IPS-18a (cell line): ENCODE data around the gene EFNB1.
A peak's percentile ranks its signal among the peaks of the same experiment; 100 is the strongest.

ENCODE experiments used
- H3K27ac ChIP-seq: one replicate; pipeline ENCODE4 v1.5.1; 2013; ENCODE audit warnings: low read length
- H3K27me3 ChIP-seq: one replicate; pipeline ENCODE4 v1.6.1; 2013; ENCODE audit warnings: mild to moderate bottlenecking, low read length; ENCODE audit not compliant: control insufficient read depth, insufficient read depth
- H3K36me3 ChIP-seq: one replicate; pipeline ENCODE4 v1.6.1; 2013; ENCODE audit warnings: low read depth, low read length; ENCODE audit not compliant: control insufficient read depth
- H3K4me1 ChIP-seq: one replicate; pipeline ENCODE4 v1.6.1; 2013; ENCODE audit warnings: low read depth, low read length; ENCODE audit not compliant: control insufficient read depth
- H3K4me3 ChIP-seq: one replicate; pipeline ENCODE4 v1.5.1; 2013; ENCODE audit warnings: low read length
- H3K9ac ChIP-seq: one replicate; pipeline ENCODE4 v1.6.1; 2013; ENCODE audit warnings: mild to moderate bottlenecking, low read length, moderate library complexity
- H3K9me3 ChIP-seq: one replicate; pipeline ENCODE4 v1.6.1; 2013; ENCODE audit warnings: low read depth, low read length; ENCODE audit not compliant: control insufficient read depth

Gene EFNB1

DNA sequence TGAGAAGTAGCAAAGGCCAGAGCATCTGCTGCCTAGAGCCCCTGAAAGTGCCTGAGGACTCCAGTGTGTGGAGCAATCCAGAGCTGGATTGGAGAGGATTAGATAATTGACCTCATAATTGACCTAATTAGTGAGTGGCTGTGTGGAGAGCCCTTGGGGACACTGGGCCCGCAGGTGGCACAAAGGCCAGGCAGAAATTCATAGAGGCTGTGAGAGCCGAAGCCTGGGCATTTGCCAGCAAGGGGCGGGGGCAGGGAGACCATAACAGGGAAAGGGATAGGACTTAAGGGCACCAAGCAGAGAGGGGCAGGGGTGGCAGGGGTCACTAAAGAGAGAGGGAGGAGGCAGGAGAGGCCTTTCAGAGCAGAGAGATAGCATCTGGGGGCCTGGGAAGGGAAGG is 45.3 kb downstream of the EFNB1 start:
- no peak overlapping the region for H3K9ac ChIP-seq
- H3K4me3 ChIP-seq: no peak overlapping the region
- no peak overlapping the region for H3K27ac ChIP-seq
- peaks cover 5% of the 10 kb centered on the region for H3K4me1 ChIP-seq
- no peaks in the 10 kb centered on the region for H3K36me3 ChIP-seq
- H3K27me3 ChIP-seq: no peaks in the 10 kb centered on the region
- H3K9me3 ChIP-seq: no peaks in the 10 kb centered on the region

DNA sequence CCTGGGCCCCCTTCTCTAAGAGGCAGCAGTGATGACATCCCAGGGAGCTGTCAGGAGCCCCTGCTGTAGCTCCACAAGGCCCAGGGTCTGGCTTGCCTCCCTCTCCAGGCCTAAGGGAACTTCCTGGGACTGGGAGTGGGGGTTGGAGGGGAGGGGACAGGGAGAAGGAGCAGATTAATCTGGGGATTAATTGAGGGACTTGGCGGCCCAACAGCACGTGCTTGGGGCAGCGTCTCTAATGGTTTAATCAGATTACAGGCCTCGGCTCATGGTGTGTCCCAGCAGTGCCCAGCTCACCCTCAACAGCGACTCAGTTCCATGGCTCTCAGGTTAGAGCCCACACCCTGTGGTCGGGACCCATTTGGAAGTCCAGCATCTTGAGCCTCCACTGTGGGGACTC is 47.9 kb downstream of the EFNB1 start:
- no peak overlapping the region for H3K9ac ChIP-seq
- no peaks in the 10 kb centered on the region for H3K36me3 ChIP-seq
- peaks cover 22% of the 10 kb centered on the region for H3K4me1 ChIP-seq
- no peak overlapping the region for H3K27ac ChIP-seq
- no peaks in the 10 kb centered on the region for H3K9me3 ChIP-seq
- no peak overlapping the region for H3K4me3 ChIP-seq
- H3K27me3 ChIP-seq: no peaks in the 10 kb centered on the region

DNA sequence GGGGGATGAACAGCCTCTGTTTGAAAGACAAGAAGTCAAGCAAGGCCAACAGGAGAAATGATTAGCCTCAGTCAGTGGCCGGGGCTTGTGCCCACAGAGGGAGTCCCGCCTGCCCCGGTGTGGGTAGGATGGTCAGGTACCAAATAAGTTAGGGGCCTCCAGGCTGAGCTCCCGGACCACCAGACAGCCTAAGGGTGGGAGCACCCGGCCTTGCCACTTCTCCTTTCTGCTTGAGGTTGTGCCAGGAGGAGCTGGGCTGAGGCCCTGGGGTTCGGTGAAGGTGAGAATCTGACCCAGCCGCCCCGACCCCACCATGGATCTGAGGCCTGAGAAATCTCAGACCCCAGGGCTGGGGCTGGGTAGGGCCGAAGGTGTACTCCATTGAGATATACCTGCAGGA is 48.8 kb downstream of the EFNB1 start:
- Histone ChIP-seq H3K9ac (no peak overlapping the region), H3K27ac (no peak overlapping the region), H3K4me3 (no peak overlapping the region), H3K4me1 (peaks cover 25% of the 10 kb centered on the region), H3K36me3 (no peaks in the 10 kb centered on the region), H3K27me3 (peaks cover 6% of the 10 kb centered on the region), H3K9me3 (no peaks in the 10 kb centered on the region)

DNA sequence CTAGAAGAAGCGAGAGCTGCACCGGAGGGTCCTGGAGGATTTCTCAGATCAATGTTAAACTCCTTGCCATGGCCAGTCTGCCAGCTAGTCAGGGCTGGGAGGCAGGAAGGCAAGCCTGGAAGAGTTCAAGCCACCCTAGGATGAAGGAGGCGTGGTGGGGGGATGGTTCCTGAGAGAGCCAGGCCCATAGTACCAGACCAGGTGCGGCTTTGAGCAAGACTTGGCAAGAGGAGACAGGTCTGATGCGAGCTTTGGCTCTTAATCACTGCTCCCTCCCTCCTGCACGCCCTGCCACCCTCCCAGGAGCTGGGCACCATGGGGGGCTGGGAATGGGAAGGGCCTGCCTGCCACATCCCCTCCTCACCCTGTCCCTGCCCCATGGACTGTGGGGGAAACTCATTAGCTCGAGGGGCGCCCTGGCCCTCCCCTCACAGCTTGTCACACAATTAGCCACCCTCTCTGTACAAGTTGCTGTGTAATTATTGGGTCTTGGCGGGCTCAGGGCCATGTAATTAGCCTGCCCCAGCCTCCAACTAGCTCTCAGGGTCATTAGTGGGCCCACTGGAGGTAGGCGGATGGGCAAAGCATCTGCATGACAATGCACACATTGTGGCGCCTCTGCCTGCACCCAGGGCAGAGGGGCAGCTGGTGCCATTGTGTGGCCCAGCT is 50.3 kb downstream of the EFNB1 start:
- peaks cover 7% of the 10 kb centered on the region for H3K27me3 ChIP-seq
- H3K36me3 ChIP-seq: no peaks in the 10 kb centered on the region
- no peak overlapping the region for H3K27ac ChIP-seq
- peaks cover 30% of the 10 kb centered on the region for H3K4me1 ChIP-seq
- no peak overlapping the region for H3K4me3 ChIP-seq
- no peaks in the 10 kb centered on the region for H3K9me3 ChIP-seq
- H3K9ac ChIP-seq: no peak overlapping the region

DNA sequence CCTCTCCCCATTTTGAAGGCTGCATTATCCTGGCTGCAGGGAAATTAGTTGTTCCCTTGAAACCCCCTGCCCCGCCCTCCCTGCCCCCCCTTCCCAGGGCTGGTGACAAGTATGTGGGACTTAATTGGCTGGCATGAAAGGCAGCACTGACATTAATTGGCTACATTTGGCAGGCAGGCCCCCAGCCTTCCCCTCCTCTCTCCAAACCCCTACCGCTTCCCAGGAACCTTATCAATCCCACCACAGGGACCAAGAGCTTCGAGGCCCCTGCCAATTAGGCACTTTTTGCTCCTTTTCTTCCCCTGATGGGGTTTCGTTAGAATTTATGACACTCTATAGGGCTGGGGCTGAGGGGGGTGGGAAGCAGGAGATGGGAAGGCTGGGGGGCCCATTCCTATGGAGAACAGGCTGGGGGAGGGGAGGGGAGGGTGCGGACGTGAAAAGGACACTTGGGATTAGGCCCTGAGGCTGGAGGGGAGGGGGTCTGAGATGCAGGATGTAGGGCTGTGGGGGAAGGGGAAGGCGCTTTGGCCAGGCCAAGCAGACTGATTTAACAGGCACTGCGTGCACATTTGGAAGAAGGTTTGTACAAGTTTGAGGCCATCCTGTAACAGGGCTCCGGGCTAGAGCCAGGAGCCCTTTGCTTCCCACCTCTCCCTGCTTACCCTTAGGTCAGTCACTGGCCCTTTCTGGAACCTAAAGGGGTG is 52.2 kb downstream of the EFNB1 start:
- Histone ChIP-seq H3K4me1 (peaks cover 32% of the 10 kb centered on the region), H3K4me3 (peak overlapping the region; percentile 1), H3K9ac (no peak overlapping the region), H3K27me3 (peaks cover 7% of the 10 kb centered on the region), H3K27ac (no peak overlapping the region), H3K36me3 (no peaks in the 10 kb centered on the region), H3K9me3 (no peaks in the 10 kb centered on the region)

DNA sequence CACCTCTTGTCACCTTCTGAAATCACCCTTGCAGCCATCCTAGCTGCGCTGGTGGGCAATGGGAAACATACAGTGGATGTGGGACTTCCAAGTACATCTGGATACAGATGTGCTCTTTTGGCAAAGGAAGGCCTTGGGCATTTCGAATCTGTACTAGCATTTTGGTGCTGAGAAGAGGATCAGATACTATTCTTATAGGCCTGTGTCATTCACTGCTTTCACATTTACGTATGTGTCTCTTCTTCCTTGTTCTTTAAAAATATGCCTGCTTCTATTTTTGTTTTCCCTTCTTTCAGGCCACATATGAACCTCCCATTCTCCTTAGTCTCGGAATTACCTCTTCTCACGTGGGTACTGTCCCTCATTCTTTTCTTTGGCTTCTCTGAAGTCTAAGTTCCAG is 53.1 kb downstream of the EFNB1 start:
- Histone ChIP-seq H3K27ac (no peak overlapping the region), H3K4me3 (no peak overlapping the region), H3K36me3 (no peaks in the 10 kb centered on the region), H3K27me3 (peaks cover 7% of the 10 kb centered on the region), H3K9me3 (no peaks in the 10 kb centered on the region), H3K4me1 (peaks cover 32% of the 10 kb centered on the region), H3K9ac (no peak overlapping the region)

DNA sequence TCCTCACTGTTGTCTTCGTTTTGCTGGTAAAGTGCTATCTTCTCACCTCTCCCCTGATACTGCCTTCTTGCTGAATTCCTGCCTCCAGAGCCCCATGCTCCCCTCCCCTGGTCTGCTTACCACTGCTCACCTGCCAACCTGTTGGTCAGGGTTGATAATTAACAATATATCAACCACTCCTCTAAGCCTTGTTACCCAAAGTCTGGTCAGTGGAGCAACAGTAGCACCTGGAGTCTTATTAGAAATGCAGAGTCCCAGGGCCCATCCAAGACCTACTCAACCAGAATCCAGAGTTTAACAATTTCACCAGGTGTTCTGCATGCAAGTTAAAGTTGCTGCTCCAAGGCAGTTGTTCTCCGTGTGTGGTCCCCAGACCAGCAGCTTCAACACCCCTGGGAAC is 55.0 kb downstream of the EFNB1 start:
- Histone ChIP-seq H3K9me3 (no peaks in the 10 kb centered on the region), H3K27me3 (peaks cover 7% of the 10 kb centered on the region), H3K36me3 (no peaks in the 10 kb centered on the region), H3K4me3 (no peak overlapping the region), H3K4me1 (peaks cover 29% of the 10 kb centered on the region), H3K9ac (no peak overlapping the region), H3K27ac (no peak overlapping the region)

DNA sequence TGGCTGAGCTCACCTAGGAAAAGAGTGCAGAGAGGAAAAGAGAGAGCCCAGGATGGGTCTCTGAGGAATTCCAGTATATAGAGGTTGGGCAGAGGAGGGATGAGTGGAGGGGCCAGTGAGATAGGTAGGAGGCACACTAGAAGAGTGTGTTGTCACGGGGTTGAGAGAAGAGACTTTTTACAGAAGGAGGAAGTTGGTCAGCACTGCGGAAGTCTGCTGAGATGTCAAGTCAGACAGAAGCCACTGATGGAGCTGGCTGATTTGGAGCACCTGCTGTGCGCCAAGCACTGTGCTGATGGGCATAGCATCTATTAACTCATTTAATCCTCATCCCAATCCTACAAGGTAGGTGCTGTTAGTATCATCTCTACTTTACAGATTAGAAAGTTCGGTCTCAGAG is 60.4 kb downstream of the EFNB1 start:
- Histone ChIP-seq H3K9me3 (no peaks in the 10 kb centered on the region), H3K27me3 (peaks cover 26% of the 10 kb centered on the region), H3K4me3 (no peak overlapping the region), H3K4me1 (peaks cover 14% of the 10 kb centered on the region), H3K9ac (no peak overlapping the region), H3K27ac (no peak overlapping the region), H3K36me3 (no peaks in the 10 kb centered on the region)
